ENCODE results near the gene SAMD11.

SAMD11 gene

GRCh38 chr1:979744-980072, 56.0 kb downstream of the SAMD11 start:
- no peak for TF ChIP-seq GABPA (IDR thresholded peaks at IDR 0.05; ENCODE audit: low read depth)
- TF ChIP-seq POLR2AphosphoS5 (IDR thresholded peaks at IDR 0.05; ENCODE audit: low read depth), result no peak
- no peak for TF ChIP-seq CTCF (IDR thresholded peaks at IDR 0.05; ENCODE audit: insufficient read depth, low read length)
- no peak for TF ChIP-seq SPI1 (IDR thresholded peaks at IDR 0.05; ENCODE audit: borderline replicate concordance, low read depth)
- no peak for TF ChIP-seq REST (IDR thresholded peaks at IDR 0.05; ENCODE audit: insufficient replicate concordance, low read depth)
- no peak for DNase-seq (ENCODE audit: low read depth in 1 of 2, low spot score in 1 of 2)
- H3K4me3 ChIP-seq (replicated peaks; ENCODE audit: insufficient read depth, low read length), result no peak overlapping the region
- peaks cover 33% of the 10 kb centered on the region for H3K27me3 ChIP-seq (ENCODE audit: insufficient read depth, poor library complexity, severe bottlenecking)
- no peak overlapping the region for H3K27ac ChIP-seq (replicated peaks)

GRCh38 chr1:980137-980571, 56.4 kb downstream of the SAMD11 start:
- DNase-seq (ENCODE audit: low read depth in 1 of 2, low spot score in 1 of 2), result no peak
- TF ChIP-seq REST (IDR thresholded peaks at IDR 0.05; ENCODE audit: insufficient replicate concordance, low read depth) (no peak), SPI1 (IDR thresholded peaks at IDR 0.05; ENCODE audit: borderline replicate concordance, low read depth) (no peak), POLR2AphosphoS5 (IDR thresholded peaks at IDR 0.05; ENCODE audit: low read depth) (no peak), GABPA (IDR thresholded peaks at IDR 0.05; ENCODE audit: low read depth) (no peak), CTCF (IDR thresholded peaks at IDR 0.05; ENCODE audit: insufficient read depth, low read length) (no peak)

GRCh38 chr1:980602-981395, 57.1 kb downstream of the SAMD11 start:
- no peak overlapping the region for H3K27ac ChIP-seq (replicated peaks)
- peaks cover 34% of the 10 kb centered on the region for H3K27me3 ChIP-seq (ENCODE audit: insufficient read depth, poor library complexity, severe bottlenecking)
- TF ChIP-seq REST (IDR thresholded peaks at IDR 0.05; ENCODE audit: insufficient replicate concordance, low read depth) (no peak), SPI1 (IDR thresholded peaks at IDR 0.05; ENCODE audit: borderline replicate concordance, low read depth) (no peak), GABPA (IDR thresholded peaks at IDR 0.05; ENCODE audit: low read depth) (no peak), POLR2AphosphoS5 (IDR thresholded peaks at IDR 0.05; ENCODE audit: low read depth) (no peak), CTCF (IDR thresholded peaks at IDR 0.05; ENCODE audit: insufficient read depth, low read length) (no peak)
- DNase-seq (ENCODE audit: low read depth in 1 of 2, low spot score in 1 of 2), result no peak
- H3K4me3 ChIP-seq (replicated peaks; ENCODE audit: insufficient read depth, low read length), result no peak overlapping the region

More at GRCh38 chr1:980137-980571, 56.4 kb downstream of the SAMD11 start:
- no peak overlapping the region for H3K4me3 ChIP-seq (replicated peaks; ENCODE audit: insufficient read depth, low read length)
- H3K27me3 ChIP-seq (ENCODE audit: insufficient read depth, poor library complexity, severe bottlenecking), result peaks cover 34% of the 10 kb centered on the region
- H3K27ac ChIP-seq (replicated peaks), result no peak overlapping the region
